Muscle of arm (tissue), 12 donors: ENCODE data around the gene ZNF79. TPM values are rescaled to one million over a fixed set of nuclear protein-coding genes. Genes with fewer than 3 reads are reported as not detected.

ENCODE experiments used
- DNase-seq: peaks from one replicate; pipeline ENCODE4 v3.0.0-alpha.2; 2013
- polyA plus RNA-seq, 12 donors: library from polyadenylated mRNA; unstranded; fragments of 120-200 nt; gene quantifications; one replicate each; pipeline ENCODE4 v1.2.1, GENCODE V29; 2013; ENCODE audit not compliant: insufficient read length in 12 of 12

The ZNF79 gene
- polyA plus RNA-seq, 12 donors = 3.8 to 6.7 (median 5.1) TPM; not detected in 2

GRCh38 chr9:127490535-127491230, 66.5 kb downstream of the ZNF79 start:
- DNase-seq = no peak

DNA sequence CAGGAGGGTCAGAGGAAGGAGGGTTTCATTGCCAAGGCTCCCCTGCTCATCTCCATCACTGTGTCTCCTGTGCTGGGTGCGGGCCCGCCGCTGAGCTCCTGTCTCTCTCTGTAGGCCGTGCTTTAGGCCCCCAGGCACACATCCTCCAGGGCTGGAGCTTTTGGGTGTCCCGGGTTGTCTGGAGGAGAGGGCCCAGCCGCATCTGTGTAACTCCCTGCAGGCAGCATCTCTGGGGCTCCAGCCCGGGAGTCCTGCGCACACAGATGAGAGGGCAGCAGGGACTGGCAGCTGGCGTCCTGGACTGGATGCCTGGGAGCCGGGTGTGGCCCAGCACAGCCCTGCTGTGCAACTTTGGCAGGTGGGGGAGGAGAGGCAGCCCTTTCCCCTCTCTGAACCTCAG, 67.3 kb downstream of the ZNF79 start:
- DNase-seq = no peak

GRCh38 chr9:127492616-127493015, 68.4 kb downstream of the ZNF79 start:
- DNase-seq = no peak

- DNase-seq = no peak
These were observed 69.6 kb downstream of the ZNF79 start for GRCh38 chr9:127493592-127494303.

DNA sequence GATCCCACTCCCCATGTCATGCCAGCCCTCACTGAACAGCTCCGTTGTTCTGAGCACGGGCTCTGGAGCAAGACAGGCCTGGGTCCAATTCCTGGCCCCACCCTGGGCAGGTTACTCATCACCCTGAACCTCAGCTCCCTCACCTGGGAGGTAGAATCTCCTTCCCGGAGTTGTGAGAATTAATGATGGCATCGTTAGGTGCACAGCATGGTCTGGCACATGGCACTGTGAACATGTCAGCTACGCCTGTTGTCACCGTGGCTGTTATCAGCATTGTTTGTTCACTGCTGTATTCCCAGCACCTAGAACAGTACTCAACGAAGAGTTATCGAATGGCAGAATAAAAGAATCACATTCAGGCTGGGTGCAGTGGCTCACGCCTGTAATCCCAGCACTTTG, 70.1 kb downstream of the ZNF79 start:
- no peak for DNase-seq

Other genes starting within 250 kb of the ZNF79 start
- 10 to 100 TPM in 11 of 12 donors, not detected in 1; 15.1 to 44.8 (median 19.7) TPM for gene GARNL3, start 159.6 kb upstream of the ZNF79 start, polyA plus RNA-seq
- 10 to 100 TPM in 9 of 12 donors, 1 to 10 TPM in 2, not detected in 1; 8.7 to 16.1 (median 11.9) TPM for gene SLC2A8, start 27.2 kb upstream of the ZNF79 start, polyA plus RNA-seq
- 1,000 to 10,000 TPM; 1,755 to 4,728 (median 1,990) TPM for gene RPL12, start 27.0 kb downstream of the ZNF79 start, polyA plus RNA-seq
- gene LRSAM1, start 27.1 kb downstream of the ZNF79 start, polyA plus RNA-seq = 10 to 100 TPM in 8 of 12 donors, 1 to 10 TPM in 3, not detected in 1; 8.9 to 19.5 (median 11.5) TPM
- 10 to 100 TPM in 11 of 12 donors, not detected in 1; 11.2 to 27.1 (median 14.7) TPM for gene STXBP1, start 187.9 kb downstream of the ZNF79 start, polyA plus RNA-seq